ENCODE results near the gene PHF21B. TPM values are rescaled to one million over a fixed set of nuclear protein-coding genes. Genes with fewer than 3 reads are reported as not detected.

PHF21B gene
- total and polyA plus RNA-seq, 2 of the 8 experiments (the other 6 are each of a cell fraction or from before 2014, with no cell fraction given): 19.3 to 68.1 TPM

DNA sequence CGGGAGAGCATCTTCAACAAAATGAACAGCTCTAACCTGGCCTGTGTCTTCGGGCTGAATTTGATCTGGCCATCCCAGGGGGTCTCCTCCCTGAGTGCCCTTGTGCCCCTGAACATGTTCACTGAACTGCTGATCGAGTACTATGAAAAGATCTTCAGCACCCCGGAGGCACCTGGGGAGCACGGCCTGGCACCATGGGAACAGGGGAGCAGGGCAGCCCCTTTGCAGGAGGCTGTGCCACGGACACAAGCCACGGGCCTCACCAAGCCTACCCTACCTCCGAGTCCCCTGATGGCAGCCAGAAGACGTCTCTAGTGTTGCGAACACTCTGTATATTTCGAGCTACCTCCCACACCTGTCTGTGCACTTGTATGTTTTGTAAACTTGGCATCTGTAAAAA, 147.5 kb downstream of the PHF21B start:
- Histone ChIP-seq H3K4me1 (replicated peaks in 1 of 4; ENCODE audit: control insufficient read depth in 3 of 4, insufficient read depth in 4 of 4, low read length in 3 of 4) (peaks cover 0 to 5% (median 0%) of the 10 kb centered on the region in 4 experiments; a peak in 3 of 7 replicates), H3K79me2 (ENCODE audit: control insufficient read depth in 1 of 2, insufficient read depth in 2 of 2, low read length in 2 of 2) (no peaks in the 10 kb centered on the region), H4K5ac (ENCODE audit: insufficient read length, low read depth, low read length) (no peak overlapping the region), H3K9ac (replicated peaks in 1 of 4; ENCODE audit: extremely low read depth in 1 of 4, low read depth in 3 of 4, low read length in 3 of 4) (no peak overlapping the region), H3K4ac (replicated peaks; ENCODE audit: insufficient read length, low read depth, low read length) (no peak overlapping the region), H3K56ac (replicated peaks; ENCODE audit: insufficient read length, low read depth, low read length) (no peak overlapping the region), H3K4me3 (ENCODE audit: extremely low read depth in 1 of 4, insufficient read depth in 2 of 4, low read depth in 3 of 4, low read length in 4 of 4) (no peak overlapping the region), H4K20me1 (replicated peaks in 1 of 2; ENCODE audit: control insufficient read depth in 1 of 2, insufficient read depth in 2 of 2, low read length in 2 of 2) (peaks cover 0 to 6% of the 10 kb centered on the region in 2 experiments), H3K36me3 (ENCODE audit: control insufficient read depth in 2 of 4, insufficient read depth in 4 of 4, low read length in 3 of 4) (peaks cover 0 to 2% (median 0%) of the 10 kb centered on the region in 4 experiments; a peak in 1 of 8 replicates), H2BK120ac (replicated peaks; ENCODE audit: low read depth, low read length) (no peak overlapping the region), H3K23me2 (ENCODE audit: low read depth, low read length) (no peaks in the 10 kb centered on the region), H2AFZ (ENCODE audit: low read length) (no peak overlapping the region), H2BK15ac (ENCODE audit: low read length) (no peak overlapping the region), H2AK5ac (ENCODE audit: low read depth, low read length) (no peak overlapping the region), H4K8ac (ENCODE audit: extremely low read depth, insufficient read depth, low read length) (no peak overlapping the region), H4K91ac (replicated peaks; ENCODE audit: insufficient read length, low read length) (no peak overlapping the region), H3K14ac (ENCODE audit: insufficient read length) (no peak overlapping the region), H3K27ac (ENCODE audit: low read depth, low read length) (no peak overlapping the region), H3K4me2 (ENCODE audit: insufficient read depth in 1 of 2, low read depth in 2 of 2, low read length in 2 of 2) (no peak overlapping the region), H2BK20ac (ENCODE audit: low read length) (no peak overlapping the region), H2BK12ac (ENCODE audit: low read depth, low read length) (no peak overlapping the region), H2BK5ac (ENCODE audit: low read depth, low read length) (0 out of 2 replicates have a peak overlapping the region, but pooled peaks have one; percentile 4), H3K18ac (ENCODE audit: extremely low read depth, low read length) (no peak overlapping the region), H3K79me1 (ENCODE audit: low read depth, low read length) (no peaks in the 10 kb centered on the region), H3K27me3 (replicated peaks in 1 of 4; ENCODE audit: control insufficient read depth in 3 of 4, extremely low read depth in 1 of 4, insufficient read depth in 3 of 4, low read length in 3 of 4) (no peaks in the 10 kb centered on the region), H3K9me3 (ENCODE audit: insufficient read depth in 2 of 2, low read depth in 1 of 2, low read length in 1 of 2) (no peaks in the 10 kb centered on the region), H3K23ac (ENCODE audit: insufficient read length) (no peak overlapping the region)
- DNase-seq (ENCODE audit: low read depth in 1 of 2, low spot score in 2 of 2): no peak
- 79% methylated on average over 11 of the region's 11 CpGs; no CpG with 5 or more reads in 1 of the 2 experiments for WGBS, 2 experiments (ENCODE audit: extremely low coverage in 1 of 2, insufficient coverage in 1 of 2, insufficient read length in 1 of 2, insufficient replicate concordance in 2 of 2, low coverage in 1 of 2, low lambda C conversion rate in 2 of 2, missing lambda C conversion rate in 1 of 2)
- ChIA-PET CTCF (ENCODE audit: partially characterized antibody) (interaction anchor here (1.3 to 1.8 kb wide), 2 partner anchors 15 to 50 kb away, joined by 3 to 4 read pairs; no protein-coding TSS in a partner anchor), POLR2A (ENCODE audit: partially characterized antibody) (interaction anchor here (1.7 kb wide), 1 partner anchor 15 kb away, joined by 4 read pairs; no protein-coding TSS in a partner anchor)
- no peak for FAIRE-seq
- TF ChIP-seq RBBP5 (IDR thresholded peaks at IDR 0.05; ENCODE audit: borderline replicate concordance, low read depth, low read length) (no peak), CBX5 (IDR thresholded peaks at IDR 0.05; ENCODE audit: low read depth, low read length) (no peak), POU5F1 (IDR thresholded peaks at IDR 0.05; ENCODE audit: low read depth, low read length) (no peak), CTBP2 (IDR thresholded peaks at IDR 0.05; ENCODE audit: borderline replicate concordance, insufficient read depth, insufficient read length, low read length) (no peak), HDAC2 (IDR thresholded peaks at IDR 0.05; ENCODE audit: borderline replicate concordance in 1 of 2, low read depth in 2 of 2, low read length in 2 of 2) (no peak), RAD21 (IDR thresholded peaks at IDR 0.05 in 1 of 2, conservative IDR thresholded peaks at IDR 0.05 in 1 of 2; ENCODE audit: low read depth in 2 of 2, low read length in 2 of 2) (no peak), CHD1 (IDR thresholded peaks at IDR 0.05; ENCODE audit: low read depth, low read length) (no peak)
- TF ChIP-seq, protein P1, sequence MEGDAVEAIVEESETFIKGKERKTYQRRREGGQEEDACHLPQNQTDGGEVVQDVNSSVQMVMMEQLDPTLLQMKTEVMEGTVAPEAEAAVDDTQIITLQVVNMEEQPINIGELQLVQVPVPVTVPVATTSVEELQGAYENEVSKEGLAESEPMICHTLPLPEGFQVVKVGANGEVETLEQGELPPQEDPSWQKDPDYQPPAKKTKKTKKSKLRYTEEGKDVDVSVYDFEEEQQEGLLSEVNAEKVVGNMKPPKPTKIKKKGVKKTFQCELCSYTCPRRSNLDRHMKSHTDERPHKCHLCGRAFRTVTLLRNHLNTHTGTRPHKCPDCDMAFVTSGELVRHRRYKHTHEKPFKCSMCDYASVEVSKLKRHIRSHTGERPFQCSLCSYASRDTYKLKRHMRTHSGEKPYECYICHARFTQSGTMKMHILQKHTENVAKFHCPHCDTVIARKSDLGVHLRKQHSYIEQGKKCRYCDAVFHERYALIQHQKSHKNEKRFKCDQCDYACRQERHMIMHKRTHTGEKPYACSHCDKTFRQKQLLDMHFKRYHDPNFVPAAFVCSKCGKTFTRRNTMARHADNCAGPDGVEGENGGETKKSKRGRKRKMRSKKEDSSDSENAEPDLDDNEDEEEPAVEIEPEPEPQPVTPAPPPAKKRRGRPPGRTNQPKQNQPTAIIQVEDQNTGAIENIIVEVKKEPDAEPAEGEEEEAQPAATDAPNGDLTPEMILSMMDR (IDR thresholded peaks at IDR 0.05; ENCODE audit: control extremely low read depth in 1 of 3, insufficient read depth in 1 of 3, low read depth in 1 of 3, low read length in 3 of 3): no peak
- TF ChIP-seq, protein P2, sequence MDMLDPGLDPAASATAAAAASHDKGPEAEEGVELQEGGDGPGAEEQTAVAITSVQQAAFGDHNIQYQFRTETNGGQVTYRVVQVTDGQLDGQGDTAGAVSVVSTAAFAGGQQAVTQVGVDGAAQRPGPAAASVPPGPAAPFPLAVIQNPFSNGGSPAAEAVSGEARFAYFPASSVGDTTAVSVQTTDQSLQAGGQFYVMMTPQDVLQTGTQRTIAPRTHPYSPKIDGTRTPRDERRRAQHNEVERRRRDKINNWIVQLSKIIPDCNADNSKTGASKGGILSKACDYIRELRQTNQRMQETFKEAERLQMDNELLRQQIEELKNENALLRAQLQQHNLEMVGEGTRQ (IDR thresholded peaks at IDR 0.05; ENCODE audit: low read length): no peak

Data from H1 (cell line).